SK-N-SH treated with all-trans-retinoic acid at 6 μM for 48 hours (cell line): ENCODE data around the gene TNFRSF18.

Experiments used
- ARNTL ChIP-seq: fragments of 450-650 bp; formaldehyde crosslinking; IDR thresholded peaks from 2 replicates; pipeline ENCODE4 v1.5.0; 2020; ENCODE audit warnings: low read depth, mild to moderate bottlenecking, moderate library complexity, borderline replicate concordance
- CREB5 ChIP-seq: fragments of 250-450 bp; sonication (Bioruptor Pico); IDR thresholded peaks from 2 replicates; pipeline ENCODE4 v1.5.1; 2020; ENCODE audit warnings: low read depth, mild to moderate bottlenecking, moderate library complexity
- CSDC2 ChIP-seq: fragments of 250-450 bp; sonication (Bioruptor Pico); IDR thresholded peaks from 2 replicates; pipeline ENCODE4 v1.5.0; 2020; ENCODE audit warnings: mild to moderate bottlenecking, moderate library complexity
- ISL1 ChIP-seq: fragments of 250-450 bp; sonication (Bioruptor Pico); IDR thresholded peaks from 2 replicates; pipeline ENCODE4 v2.1.2; 2022; ENCODE audit warnings: mild to moderate bottlenecking, moderate library complexity
- OSR1 ChIP-seq: fragments of 250-450 bp; sonication (Bioruptor Pico); IDR thresholded peaks from 2 replicates; pipeline ENCODE4 v1.8.0; 2022; ENCODE audit warnings: moderate library complexity, mild to moderate bottlenecking, inconsistent platforms
- RARB ChIP-seq: fragments of 250-450 bp; sonication (Bioruptor Pico); IDR thresholded peaks from 2 replicates; pipeline ENCODE4 v1.8.0; 2021; ENCODE audit warnings: mild to moderate bottlenecking, moderate library complexity
- SNAI2 ChIP-seq: fragments of 250-450 bp; sonication (Bioruptor Pico); IDR thresholded peaks from 2 replicates; pipeline ENCODE4 v1.5.0; 2020; ENCODE audit warnings: mild to moderate bottlenecking, moderate library complexity
- TCF4 ChIP-seq: fragments of 250-450 bp; sonication (Bioruptor Pico); IDR thresholded peaks from 2 replicates; pipeline ENCODE4 v1.8.0; 2021; ENCODE audit warnings: mild to moderate bottlenecking, moderate library complexity, borderline replicate concordance
- TOX ChIP-seq: fragments of 250-450 bp; sonication (Bioruptor Pico); IDR thresholded peaks from 2 replicates; pipeline ENCODE4 v1.8.0; 2021; ENCODE audit warnings: mild to moderate bottlenecking, moderate library complexity, borderline replicate concordance
- TSHZ2 ChIP-seq: fragments of 250-450 bp; sonication (Bioruptor Pico); IDR thresholded peaks from 2 replicates; pipeline ENCODE4 v1.5.0; 2020; ENCODE audit warnings: mild to moderate bottlenecking, moderate library complexity
- ZFP3 ChIP-seq: fragments of 250-450 bp; sonication (Bioruptor Pico); IDR thresholded peaks from 2 replicates; pipeline ENCODE4 v1.5.0; 2020; ENCODE audit warnings: mild to moderate bottlenecking, moderate library complexity
- TF ChIP-seq, protein P1 (sequence below): fragments of 250-450 bp; sonication (Bioruptor Pico); IDR thresholded peaks from 2 replicates; pipeline ENCODE4 v1.8.0; 2020; ENCODE audit warnings: mild to moderate bottlenecking, moderate library complexity, borderline replicate concordance

DNA sequence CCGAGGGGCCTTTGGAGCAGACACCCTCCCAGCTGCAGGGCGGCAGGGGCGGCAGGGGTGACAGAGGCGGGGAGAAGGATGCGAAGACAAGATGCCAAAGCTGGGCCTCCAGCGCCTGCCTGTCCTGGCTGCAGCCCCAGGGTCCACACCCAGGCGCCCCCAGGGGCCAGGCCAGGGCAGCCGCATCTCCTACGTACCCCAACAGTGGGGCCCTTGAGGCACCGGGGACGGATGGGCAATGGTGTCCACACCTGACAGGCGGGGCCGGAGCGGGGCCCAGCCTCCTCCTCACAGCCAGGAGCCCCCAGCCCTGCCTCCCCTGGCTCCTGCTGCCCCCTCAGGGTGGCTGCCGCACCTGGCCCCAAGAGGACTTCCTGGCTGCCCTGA lies 32.8 kb upstream of the TNFRSF18 start:
- TF ChIP-seq TOX (CRISPR knock-in tag) (no peak), SNAI2 (CRISPR knock-in tag) (no peak), OSR1 (no peak), ZFP3 (CRISPR knock-in tag) (no peak), CREB5 (CRISPR knock-in tag) (no peak), RARB (no peak), CSDC2 (no peak), ARNTL (CRISPR knock-in tag) (no peak), ISL1 (CRISPR knock-in tag) (no peak), TCF4 (CRISPR knock-in tag) (no peak), TSHZ2 (CRISPR knock-in tag) (no peak)
- TF ChIP-seq, protein P1, sequence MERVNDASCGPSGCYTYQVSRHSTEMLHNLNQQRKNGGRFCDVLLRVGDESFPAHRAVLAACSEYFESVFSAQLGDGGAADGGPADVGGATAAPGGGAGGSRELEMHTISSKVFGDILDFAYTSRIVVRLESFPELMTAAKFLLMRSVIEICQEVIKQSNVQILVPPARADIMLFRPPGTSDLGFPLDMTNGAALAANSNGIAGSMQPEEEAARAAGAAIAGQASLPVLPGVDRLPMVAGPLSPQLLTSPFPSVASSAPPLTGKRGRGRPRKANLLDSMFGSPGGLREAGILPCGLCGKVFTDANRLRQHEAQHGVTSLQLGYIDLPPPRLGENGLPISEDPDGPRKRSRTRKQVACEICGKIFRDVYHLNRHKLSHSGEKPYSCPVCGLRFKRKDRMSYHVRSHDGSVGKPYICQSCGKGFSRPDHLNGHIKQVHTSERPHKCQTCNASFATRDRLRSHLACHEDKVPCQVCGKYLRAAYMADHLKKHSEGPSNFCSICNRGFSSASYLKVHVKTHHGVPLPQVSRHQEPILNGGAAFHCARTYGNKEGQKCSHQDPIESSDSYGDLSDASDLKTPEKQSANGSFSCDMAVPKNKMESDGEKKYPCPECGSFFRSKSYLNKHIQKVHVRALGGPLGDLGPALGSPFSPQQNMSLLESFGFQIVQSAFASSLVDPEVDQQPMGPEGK (CRISPR knock-in tag) = no peak
